ENCODE data around the gene MYLK4. TPM values are rescaled to one million over a fixed set of nuclear protein-coding genes. Genes with fewer than 3 reads are reported as not detected.

Gene MYLK4
- total RNA-seq, 1 donor from 2014 or later: 1.2 TPM

- intact Hi-C loops (cut with micrococcal nuclease): no loop called here
- H3K27ac ChIP-seq (replicated peaks): no peak overlapping the region
- TF ChIP-seq, protein P1, sequence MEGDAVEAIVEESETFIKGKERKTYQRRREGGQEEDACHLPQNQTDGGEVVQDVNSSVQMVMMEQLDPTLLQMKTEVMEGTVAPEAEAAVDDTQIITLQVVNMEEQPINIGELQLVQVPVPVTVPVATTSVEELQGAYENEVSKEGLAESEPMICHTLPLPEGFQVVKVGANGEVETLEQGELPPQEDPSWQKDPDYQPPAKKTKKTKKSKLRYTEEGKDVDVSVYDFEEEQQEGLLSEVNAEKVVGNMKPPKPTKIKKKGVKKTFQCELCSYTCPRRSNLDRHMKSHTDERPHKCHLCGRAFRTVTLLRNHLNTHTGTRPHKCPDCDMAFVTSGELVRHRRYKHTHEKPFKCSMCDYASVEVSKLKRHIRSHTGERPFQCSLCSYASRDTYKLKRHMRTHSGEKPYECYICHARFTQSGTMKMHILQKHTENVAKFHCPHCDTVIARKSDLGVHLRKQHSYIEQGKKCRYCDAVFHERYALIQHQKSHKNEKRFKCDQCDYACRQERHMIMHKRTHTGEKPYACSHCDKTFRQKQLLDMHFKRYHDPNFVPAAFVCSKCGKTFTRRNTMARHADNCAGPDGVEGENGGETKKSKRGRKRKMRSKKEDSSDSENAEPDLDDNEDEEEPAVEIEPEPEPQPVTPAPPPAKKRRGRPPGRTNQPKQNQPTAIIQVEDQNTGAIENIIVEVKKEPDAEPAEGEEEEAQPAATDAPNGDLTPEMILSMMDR (IDR thresholded peaks at IDR 0.05; ENCODE audit: borderline replicate concordance): no peak
- H3K9me3 ChIP-seq (replicated peaks): no peaks in the 10 kb centered on the region
- no peaks in the 10 kb centered on the region for H3K36me3 ChIP-seq
- no peaks in the 10 kb centered on the region for H3K27me3 ChIP-seq (ENCODE audit: low read depth)
- DNase-seq: no peak
- H3K4me1 ChIP-seq: peaks cover 9% of the 10 kb centered on the region
- H3K4me3 ChIP-seq: no peak overlapping the region
Observed at GRCh38 chr6:2663123-2663522, 87.6 kb downstream of the MYLK4 start.

GRCh38 chr6:2661651-2662050, 89.1 kb downstream of the MYLK4 start:
- Histone ChIP-seq H3K27ac (replicated peaks) (no peak overlapping the region), H3K36me3 (no peaks in the 10 kb centered on the region), H3K9me3 (replicated peaks) (no peaks in the 10 kb centered on the region), H3K4me1 (peaks cover 9% of the 10 kb centered on the region), H3K4me3 (no peak overlapping the region), H3K27me3 (ENCODE audit: low read depth) (no peaks in the 10 kb centered on the region)
- TF ChIP-seq, protein P1 (IDR thresholded peaks at IDR 0.05; ENCODE audit: borderline replicate concordance): no peak
- intact Hi-C loops (cut with micrococcal nuclease): no loop called here
- DNase-seq: no peak

GRCh38 chr6:2659882-2660281, 90.8 kb downstream of the MYLK4 start:
- TF ChIP-seq, protein P1 (IDR thresholded peaks at IDR 0.05; ENCODE audit: borderline replicate concordance): no peak
- H3K36me3 ChIP-seq: no peaks in the 10 kb centered on the region
- H3K9me3 ChIP-seq (replicated peaks): no peaks in the 10 kb centered on the region
- H3K4me1 ChIP-seq: peaks cover under 1% of the 10 kb centered on the region
- DNase-seq: no peak
- H3K27me3 ChIP-seq (ENCODE audit: low read depth): no peaks in the 10 kb centered on the region
- intact Hi-C loops (cut with micrococcal nuclease): no loop called here
- no peak overlapping the region for H3K4me3 ChIP-seq
- H3K27ac ChIP-seq (replicated peaks): no peak overlapping the region

GRCh38 chr6:2659381-2659780, 91.3 kb downstream of the MYLK4 start:
- no peaks in the 10 kb centered on the region for H3K36me3 ChIP-seq
- no peaks in the 10 kb centered on the region for H3K27me3 ChIP-seq (ENCODE audit: low read depth)
- intact Hi-C loops (cut with micrococcal nuclease): no loop called here
- no peak for DNase-seq
- H3K27ac ChIP-seq (replicated peaks): no peak overlapping the region
- H3K9me3 ChIP-seq (replicated peaks): no peaks in the 10 kb centered on the region
- H3K4me1 ChIP-seq: no peaks in the 10 kb centered on the region
- TF ChIP-seq, protein P1 (IDR thresholded peaks at IDR 0.05; ENCODE audit: borderline replicate concordance): no peak
- H3K4me3 ChIP-seq: no peak overlapping the region

DNA sequence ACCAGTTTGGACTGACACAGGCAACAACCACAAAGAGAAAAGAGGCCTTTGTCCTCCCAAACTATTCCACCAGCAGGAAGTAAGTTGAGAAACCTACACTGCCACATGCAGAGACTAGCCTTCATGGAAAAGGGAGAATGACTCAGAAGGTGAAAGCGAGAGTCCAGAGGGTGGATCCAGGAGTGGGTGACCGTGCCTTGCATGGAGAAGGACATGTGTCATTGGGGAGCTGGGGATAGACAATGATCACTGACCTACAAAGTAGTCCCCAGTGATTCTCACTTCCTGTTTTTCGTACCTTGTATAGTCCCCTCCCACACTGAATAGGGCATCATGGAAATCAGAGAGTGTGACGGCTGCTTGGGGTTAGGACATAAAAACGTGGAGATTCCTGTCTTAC, 91.9 kb downstream of the MYLK4 start:
- Histone ChIP-seq H3K4me3 (no peak overlapping the region), H3K27ac (replicated peaks) (no peak overlapping the region), H3K36me3 (no peaks in the 10 kb centered on the region), H3K9me3 (replicated peaks) (no peaks in the 10 kb centered on the region), H3K4me1 (no peaks in the 10 kb centered on the region), H3K27me3 (ENCODE audit: low read depth) (no peaks in the 10 kb centered on the region)
- intact Hi-C loops (cut with micrococcal nuclease): no loop called here
- TF ChIP-seq, protein P1 (IDR thresholded peaks at IDR 0.05; ENCODE audit: borderline replicate concordance): no peak
- DNase-seq: no peak
